ENCODE data around the gene CDK6. TPM values are rescaled to one million over a fixed set of nuclear protein-coding genes. Genes with fewer than 3 reads are reported as not detected.

The CDK6 gene
- total and polyA plus RNA-seq, 4 donors, result 1.6 to 66.4 (median 12.1) TPM

- no peak for TF ChIP-seq CTCF (IDR thresholded peaks at IDR 0.05; ENCODE audit: control extremely low read depth, extremely low read depth)
- H3K9me3 ChIP-seq (ENCODE audit: control insufficient read depth in 4 of 4, insufficient read depth in 3 of 4, low read length in 3 of 4), result no peaks in the 10 kb centered on the region
- no peaks in the 10 kb centered on the region for H3K36me3 ChIP-seq (ENCODE audit: control insufficient read depth in 4 of 4, insufficient read depth in 4 of 4, low read length in 4 of 4)
- no peaks in the 10 kb centered on the region for H3K27me3 ChIP-seq (ENCODE audit: control insufficient read depth in 3 of 3, insufficient read depth in 3 of 3, low read length in 2 of 3)
- H3K4me3 ChIP-seq, result no peak overlapping the region
- ATAC-seq (ENCODE audit: insufficient read depth, low FRiP score), result no peak
- DNase-seq, result peak; percentile 55 to 87 (median 82)
- H3K9ac ChIP-seq (ENCODE audit: insufficient read depth in 1 of 2, low read length in 2 of 2), result peak overlapping the region in 1 of 2 donors; percentile 62
- WGBS, 2 donors, result 66 to 72% methylated on average over 5 of the region's 5 CpGs
- H3K4me1 ChIP-seq (ENCODE audit: control insufficient read depth in 5 of 5, insufficient read depth in 5 of 5, low read length in 5 of 5), result peaks cover 8 to 36% (median 30%) of the 10 kb centered on the region in 5 donors
- H3K27ac ChIP-seq (ENCODE audit: low read depth in 1 of 2, low read length in 1 of 2), result no peak overlapping the region
Observed at GRCh38 chr7:92682330-92682729, 154.0 kb downstream of the CDK6 start.

- peak in 1 of 3 donors; percentile 29 for DNase-seq
- 66 to 71% methylated on average over 5 of the region's 5 CpGs for WGBS, 2 donors
- no peaks in the 10 kb centered on the region for H3K27me3 ChIP-seq (ENCODE audit: control insufficient read depth in 3 of 3, insufficient read depth in 3 of 3, low read length in 2 of 3)
- H3K9me3 ChIP-seq (ENCODE audit: control insufficient read depth in 4 of 4, insufficient read depth in 3 of 4, low read length in 3 of 4), result no peaks in the 10 kb centered on the region
- H3K9ac ChIP-seq (ENCODE audit: insufficient read depth in 1 of 2, low read length in 2 of 2), result peak overlapping the region in 1 of 2 donors; percentile 62
- no peak overlapping the region for H3K27ac ChIP-seq (ENCODE audit: low read depth in 1 of 2, low read length in 1 of 2)
- no peak overlapping the region for H3K4me3 ChIP-seq
- no peaks in the 10 kb centered on the region for H3K36me3 ChIP-seq (ENCODE audit: control insufficient read depth in 4 of 4, insufficient read depth in 4 of 4, low read length in 4 of 4)
- peaks cover 8 to 36% (median 30%) of the 10 kb centered on the region in 5 donors for H3K4me1 ChIP-seq (ENCODE audit: control insufficient read depth in 5 of 5, insufficient read depth in 5 of 5, low read length in 5 of 5)
- no peak for TF ChIP-seq CTCF (IDR thresholded peaks at IDR 0.05; ENCODE audit: control extremely low read depth, extremely low read depth)
- ATAC-seq (ENCODE audit: insufficient read depth, low FRiP score), result no peak
Observed at GRCh38 chr7:92681633-92682032, 154.7 kb downstream of the CDK6 start.

- TF ChIP-seq CTCF (IDR thresholded peaks at IDR 0.05; ENCODE audit: control extremely low read depth, extremely low read depth), result no peak
- H3K9ac ChIP-seq (ENCODE audit: insufficient read depth in 1 of 2, low read length in 2 of 2), result no peak overlapping the region
- no peaks in the 10 kb centered on the region for H3K27me3 ChIP-seq (ENCODE audit: control insufficient read depth in 3 of 3, insufficient read depth in 3 of 3, low read length in 2 of 3)
- H3K27ac ChIP-seq (ENCODE audit: low read depth in 1 of 2, low read length in 1 of 2), result no peak overlapping the region
- ATAC-seq (ENCODE audit: insufficient read depth, low FRiP score) (no peak), DNase-seq (no peak)
- no peaks in the 10 kb centered on the region for H3K9me3 ChIP-seq (ENCODE audit: control insufficient read depth in 4 of 4, insufficient read depth in 3 of 4, low read length in 3 of 4)
- peaks cover 8 to 36% (median 30%) of the 10 kb centered on the region in 5 donors for H3K4me1 ChIP-seq (ENCODE audit: control insufficient read depth in 5 of 5, insufficient read depth in 5 of 5, low read length in 5 of 5)
- H3K4me3 ChIP-seq, result no peak overlapping the region
- 94 to 97% methylated on average over 1 of the region's 1 CpG for WGBS, 2 donors
- no peaks in the 10 kb centered on the region for H3K36me3 ChIP-seq (ENCODE audit: control insufficient read depth in 4 of 4, insufficient read depth in 4 of 4, low read length in 4 of 4)
Observed at GRCh38 chr7:92680442-92680841, 155.9 kb downstream of the CDK6 start.

Data from lung (tissue), 12 donors.